Neuronal stem cell (in vitro differentiated cells): ENCODE data around the gene PLA2G2C.

Experiments used
- DNase-seq: peaks from one replicate; pipeline ENCODE4 v3.0.0-alpha.2; 2013; ENCODE audit warnings: low spot score
- H2AFZ ChIP-seq: one replicate; pipeline ENCODE4 v1.6.1; 2013; ENCODE audit warnings: mild to moderate bottlenecking, low read length, inconsistent platforms
- H2AK5ac ChIP-seq: 2 replicates; pipeline ENCODE4 v1.6.1; 2013; ENCODE audit warnings: low read depth, mild to moderate bottlenecking, inconsistent platforms, low read length, moderate library complexity, mixed read lengths
- H2BK120ac ChIP-seq: 2 replicates; pipeline ENCODE4 v1.6.1; 2013; ENCODE audit warnings: low read depth, mild to moderate bottlenecking, inconsistent platforms, low read length, moderate library complexity, mixed read lengths
- H2BK12ac ChIP-seq: one replicate; pipeline ENCODE4 v1.6.1; 2013; ENCODE audit warnings: low read length, inconsistent platforms
- H2BK15ac ChIP-seq: 2 replicates; pipeline ENCODE4 v1.6.1; 2013; ENCODE audit warnings: mild to moderate bottlenecking, low read length, inconsistent platforms, mixed read lengths
- H2BK5ac ChIP-seq: one replicate; pipeline ENCODE4 v1.6.1; 2013; ENCODE audit warnings: inconsistent platforms, mild to moderate bottlenecking, low read length, moderate library complexity
- H3K14ac ChIP-seq: one replicate; pipeline ENCODE4 v1.6.1; 2013; ENCODE audit warnings: low read length, inconsistent platforms
- H3K18ac ChIP-seq: 2 replicates; pipeline ENCODE4 v1.6.1; 2013; ENCODE audit warnings: low read length, inconsistent platforms
- H3K23ac ChIP-seq: 2 replicates; pipeline ENCODE4 v1.6.1; 2013; ENCODE audit warnings: low read depth, mild to moderate bottlenecking, mixed read lengths, low read length, inconsistent platforms; ENCODE audit not compliant: poor library complexity
- H3K27ac ChIP-seq: replicated peaks from 3 replicates; pipeline ENCODE4 v1.5.1; 2013; ENCODE audit warnings: low read length, inconsistent platforms
- H3K27me3 ChIP-seq, 3 experiments: 2 replicates each; pipeline ENCODE4 v1.6.1; 2013; ENCODE audit warnings: low read length in 3 of 3, mild to moderate bottlenecking in 2 of 3, inconsistent platforms in 1 of 3, low read depth in 1 of 3, mixed read lengths in 1 of 3, moderate library complexity in 1 of 3; ENCODE audit not compliant: control insufficient read depth in 3 of 3, insufficient read depth in 3 of 3
- H3K36me3 ChIP-seq, 2 donors: replicated peaks in 1 of 2; 2 replicates each; pipeline ENCODE4 v1.6.1; 2013; ENCODE audit warnings: low read length in 2 of 2; ENCODE audit not compliant: control insufficient read depth in 2 of 2, insufficient read depth in 2 of 2
- H3K4ac ChIP-seq: 2 replicates; pipeline ENCODE4 v1.6.1; 2013; ENCODE audit warnings: inconsistent platforms, mild to moderate bottlenecking, low read length, moderate library complexity
- H3K4me1 ChIP-seq, 2 donors: 1 replicate in 1 of 2; 2 replicates in 1 of 2; pipeline ENCODE4 v1.6.1; 2013; ENCODE audit warnings: low read length in 2 of 2, low read depth in 1 of 2; ENCODE audit not compliant: control insufficient read depth in 2 of 2, insufficient read depth in 1 of 2
- H3K4me2 ChIP-seq: one replicate; pipeline ENCODE4 v1.6.1; 2013; ENCODE audit warnings: mild to moderate bottlenecking, low read length, inconsistent platforms; ENCODE audit not compliant: insufficient read depth, poor library complexity, severe bottlenecking
- H3K4me3 ChIP-seq, 2 donors: 2 replicates each; pipeline ENCODE4 v1.5.1; 2013; ENCODE audit warnings: low read length in 2 of 2, mild to moderate bottlenecking in 2 of 2, inconsistent platforms in 1 of 2, moderate library complexity in 1 of 2
- H3K79me1 ChIP-seq: one replicate; pipeline ENCODE4 v1.6.1; 2013; ENCODE audit warnings: low read depth, mild to moderate bottlenecking, inconsistent platforms, low read length, moderate library complexity
- H3K9ac ChIP-seq: one replicate; pipeline ENCODE4 v1.6.1; 2013; ENCODE audit warnings: mild to moderate bottlenecking, low read depth, low read length, inconsistent platforms; ENCODE audit not compliant: poor library complexity
- H3K9me3 ChIP-seq, 2 donors: replicated peaks in 1 of 2; 2 replicates each; pipeline versions ENCODE3 to v1.6.1; 2013; ENCODE audit warnings: low read length in 2 of 2, mild to moderate bottlenecking in 2 of 2, inconsistent platforms in 1 of 2, low read depth in 1 of 2, mixed read lengths in 1 of 2, moderate library complexity in 1 of 2; ENCODE audit not compliant: control insufficient read depth in 2 of 2, insufficient read depth in 1 of 2
- H4K8ac ChIP-seq: one replicate; pipeline ENCODE4 v1.6.1; 2013; ENCODE audit warnings: low read depth, mild to moderate bottlenecking, inconsistent platforms, low read length, moderate library complexity
- H4K91ac ChIP-seq: one replicate; pipeline ENCODE4 v1.6.1; 2013; ENCODE audit warnings: low read length, low read depth, mild to moderate bottlenecking, inconsistent platforms; ENCODE audit not compliant: poor library complexity
- WGBS, 2 donors: extraction: QIAGEN DNeasy Blood & Tissue Kit; methylation state at CpG; one replicate each; pipeline ENCODE4 v1.1.7; 2013; ENCODE audit warnings: missing lambda C conversion rate in 2 of 2, mixed read lengths in 1 of 2; ENCODE audit not compliant: insufficient read length in 2 of 2, insufficient replicate concordance in 1 of 2; ENCODE audit errors: extremely low coverage in 2 of 2; 5-methylcytosine and 5-hydroxymethylcytosine counted together

PLA2G2C gene

GRCh38 chr1:20142001-20142710 is 44.2 kb downstream of the PLA2G2C start:
- H3K4me1 ChIP-seq: peaks cover 0 to 1% of the 10 kb centered on the region in 2 donors
- H3K27ac ChIP-seq: no peak overlapping the region
- no peak overlapping the region for H3K4me3 ChIP-seq
- WGBS, 2 donors: no CpG with 5 or more reads among the region's 13 CpGs
- H3K9me3 ChIP-seq: no peaks in the 10 kb centered on the region
- H4K91ac ChIP-seq: no peak overlapping the region
- no peaks in the 10 kb centered on the region for H3K36me3 ChIP-seq
- no peak overlapping the region for H2BK120ac ChIP-seq
- peak overlapping the region; percentile 52 for H3K18ac ChIP-seq
- H3K14ac ChIP-seq: no peak overlapping the region
- H3K4ac ChIP-seq: no peak overlapping the region
- no peak overlapping the region for H4K8ac ChIP-seq
- no peak overlapping the region for H2AK5ac ChIP-seq
- no peak overlapping the region for H2BK12ac ChIP-seq
- no peaks in the 10 kb centered on the region for H3K79me1 ChIP-seq
- H3K4me2 ChIP-seq: no peak overlapping the region
- H2AFZ ChIP-seq: peak overlapping the region; percentile 41
- H2BK15ac ChIP-seq: no peak overlapping the region
- H2BK5ac ChIP-seq: peak overlapping the region; percentile 90
- no peaks in the 10 kb centered on the region for H3K27me3 ChIP-seq
- no peak for DNase-seq
- peak overlapping the region; percentile 69 for H3K23ac ChIP-seq
- H3K9ac ChIP-seq: no peak overlapping the region

DNA sequence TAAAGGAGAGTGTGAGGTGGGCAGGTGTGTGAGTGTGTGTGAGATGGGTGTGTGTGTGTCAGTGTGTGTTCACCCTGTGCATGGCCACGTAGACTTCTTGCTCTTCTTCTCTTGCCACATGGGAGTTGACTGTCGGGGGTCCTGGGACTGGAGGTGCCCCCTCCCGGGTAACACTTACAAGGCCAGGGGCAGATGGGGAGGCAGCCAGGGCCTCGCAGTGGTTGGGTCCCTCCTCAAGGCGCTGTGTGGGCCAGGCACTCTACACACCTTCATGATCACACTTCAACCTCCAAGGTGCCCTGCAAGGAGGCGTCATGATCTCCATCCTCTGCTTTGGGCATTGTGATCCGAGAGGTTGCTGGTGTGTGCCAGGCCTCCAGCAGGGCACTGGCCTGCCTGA is 44.9 kb downstream of the PLA2G2C start:
- Histone ChIP-seq H3K4me2 (no peak overlapping the region), H3K9ac (peak overlapping the region; percentile 13), H2BK15ac (peak overlapping the region; percentile 37), H3K27me3 (no peaks in the 10 kb centered on the region), H3K23ac (no peak overlapping the region), H3K27ac (no peak overlapping the region), H3K4ac (no peak overlapping the region), H2AK5ac (no peak overlapping the region), H3K79me1 (no peaks in the 10 kb centered on the region), H3K18ac (no peak overlapping the region), H4K91ac (no peak overlapping the region), H2AFZ (no peak overlapping the region), H2BK5ac (no peak overlapping the region), H4K8ac (peak overlapping the region; percentile 49), H2BK12ac (no peak overlapping the region), H3K4me3 (peak overlapping the region in 1 of 2 donors; percentile 18), H3K4me1 (no peaks in the 10 kb centered on the region), H3K14ac (no peak overlapping the region), H3K36me3 (no peaks in the 10 kb centered on the region), H3K9me3 (no peaks in the 10 kb centered on the region), H2BK120ac (no peak overlapping the region)
- WGBS, 2 donors: no CpG with 5 or more reads among the region's 7 CpGs
- no peak for DNase-seq

GRCh38 chr1:20141001-20141400 is 45.3 kb downstream of the PLA2G2C start:
- H3K4me2 ChIP-seq: no peak overlapping the region
- no peak overlapping the region for H2BK5ac ChIP-seq
- no peaks in the 10 kb centered on the region for H3K9me3 ChIP-seq
- H4K8ac ChIP-seq: peak overlapping the region; percentile 49
- peak overlapping the region; percentile 37 for H2BK15ac ChIP-seq
- H3K18ac ChIP-seq: peak overlapping the region; percentile 14
- H3K9ac ChIP-seq: peak overlapping the region; percentile 13
- H2BK12ac ChIP-seq: no peak overlapping the region
- H3K27me3 ChIP-seq: no peaks in the 10 kb centered on the region
- H4K91ac ChIP-seq: no peak overlapping the region
- H3K4me1 ChIP-seq: no peaks in the 10 kb centered on the region
- no peak overlapping the region for H3K27ac ChIP-seq
- H2AK5ac ChIP-seq: no peak overlapping the region
- no peak overlapping the region for H3K14ac ChIP-seq
- WGBS, 2 donors: no CpG with 5 or more reads among the region's 9 CpGs
- no peak overlapping the region for H2BK120ac ChIP-seq
- H3K4ac ChIP-seq: no peak overlapping the region
- H3K4me3 ChIP-seq: no peak overlapping the region
- H2AFZ ChIP-seq: no peak overlapping the region
- no peak for DNase-seq
- no peaks in the 10 kb centered on the region for H3K36me3 ChIP-seq
- no peak overlapping the region for H3K23ac ChIP-seq
- no peaks in the 10 kb centered on the region for H3K79me1 ChIP-seq

DNA sequence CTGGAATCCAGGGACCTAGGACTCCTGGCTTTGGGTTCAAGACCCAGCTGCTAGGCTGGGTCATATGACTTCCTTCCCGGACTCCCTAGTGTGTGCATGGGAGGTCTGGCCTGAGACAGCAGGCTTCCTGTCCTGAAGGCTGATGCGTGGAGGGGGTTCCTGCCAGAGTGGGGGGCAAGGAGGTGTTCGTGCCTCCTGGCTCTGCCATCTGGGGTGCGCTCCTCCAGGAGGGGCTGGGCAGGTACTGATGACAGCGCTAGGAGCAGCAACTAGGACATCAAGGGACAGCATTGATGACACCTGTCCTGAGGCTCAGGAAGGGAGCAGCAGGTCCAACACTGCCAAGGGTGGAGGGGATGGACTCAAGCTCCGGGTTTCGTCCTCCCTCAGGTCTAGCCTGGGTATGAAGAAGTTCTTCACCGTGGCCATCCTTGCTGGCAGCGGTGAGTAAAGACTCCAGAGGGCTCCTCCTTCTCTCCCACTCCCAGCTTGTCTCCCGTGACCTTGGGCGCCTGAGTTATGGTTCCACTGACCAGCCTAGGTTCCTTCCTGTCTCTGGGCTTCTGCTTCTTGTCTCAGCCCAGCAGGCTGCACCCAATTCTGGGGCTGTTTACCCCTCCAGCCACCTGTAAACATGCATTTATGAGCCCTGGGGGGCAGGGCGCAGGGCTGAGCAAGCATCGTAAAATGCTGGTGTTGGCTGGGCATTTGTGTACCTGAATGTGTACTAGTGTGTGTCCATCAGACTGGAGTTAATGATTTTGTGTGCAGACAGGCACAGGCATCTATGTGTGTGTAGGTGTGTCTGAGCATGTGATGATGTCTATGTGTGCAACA is 46.3 kb downstream of the PLA2G2C start:
- H3K9ac ChIP-seq: no peak overlapping the region
- no peaks in the 10 kb centered on the region for H3K36me3 ChIP-seq
- H3K27me3 ChIP-seq: no peaks in the 10 kb centered on the region
- no peak overlapping the region for H2AK5ac ChIP-seq
- DNase-seq: no peak
- no peak overlapping the region for H2BK12ac ChIP-seq
- H2BK120ac ChIP-seq: no peak overlapping the region
- no peak overlapping the region for H3K18ac ChIP-seq
- H2AFZ ChIP-seq: no peak overlapping the region
- no peak overlapping the region for H4K8ac ChIP-seq
- H3K4me2 ChIP-seq: no peak overlapping the region
- no peaks in the 10 kb centered on the region for H3K4me1 ChIP-seq
- no peak overlapping the region for H3K4me3 ChIP-seq
- no peak overlapping the region for H3K23ac ChIP-seq
- no peak overlapping the region for H3K27ac ChIP-seq
- H3K79me1 ChIP-seq: no peaks in the 10 kb centered on the region
- no CpG with 5 or more reads among the region's 13 CpGs for WGBS, 2 donors
- no peak overlapping the region for H3K14ac ChIP-seq
- no peak overlapping the region for H2BK15ac ChIP-seq
- H3K4ac ChIP-seq: no peak overlapping the region
- H3K9me3 ChIP-seq: no peaks in the 10 kb centered on the region
- H4K91ac ChIP-seq: no peak overlapping the region
- no peak overlapping the region for H2BK5ac ChIP-seq
